ELF-1 (cell line): ENCODE measurements around the gene KCTD1.

Experiments
- DNase-seq: peaks from one replicate; pipeline ENCODE4 v3.0.0-alpha.2; 2016; ENCODE audit warnings: low read depth, low spot score

The KCTD1 gene

GRCh38 chr18:26480897-26481795 is 67.2 kb downstream of the KCTD1 start:
- no peak for DNase-seq

DNA sequence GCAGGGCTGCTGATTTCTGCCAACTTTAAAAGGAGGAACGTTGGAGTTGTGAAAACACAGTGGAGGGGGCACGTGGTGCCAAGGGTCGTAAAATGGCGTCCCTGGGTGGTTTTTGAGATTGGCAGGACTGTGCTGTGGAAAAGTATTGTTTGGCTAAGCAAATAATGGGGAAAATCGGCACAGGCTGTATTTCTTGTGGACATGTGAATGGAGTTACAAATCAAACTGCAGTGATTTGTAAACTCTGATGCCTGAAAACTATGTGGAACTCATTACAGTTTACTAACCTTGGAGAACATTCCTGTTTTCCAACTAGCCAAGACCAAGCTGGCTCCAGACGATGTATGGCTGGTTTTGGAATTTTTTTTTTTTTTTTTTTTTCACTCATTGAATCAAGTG is 68.7 kb downstream of the KCTD1 start:
- no peak for DNase-seq

DNA sequence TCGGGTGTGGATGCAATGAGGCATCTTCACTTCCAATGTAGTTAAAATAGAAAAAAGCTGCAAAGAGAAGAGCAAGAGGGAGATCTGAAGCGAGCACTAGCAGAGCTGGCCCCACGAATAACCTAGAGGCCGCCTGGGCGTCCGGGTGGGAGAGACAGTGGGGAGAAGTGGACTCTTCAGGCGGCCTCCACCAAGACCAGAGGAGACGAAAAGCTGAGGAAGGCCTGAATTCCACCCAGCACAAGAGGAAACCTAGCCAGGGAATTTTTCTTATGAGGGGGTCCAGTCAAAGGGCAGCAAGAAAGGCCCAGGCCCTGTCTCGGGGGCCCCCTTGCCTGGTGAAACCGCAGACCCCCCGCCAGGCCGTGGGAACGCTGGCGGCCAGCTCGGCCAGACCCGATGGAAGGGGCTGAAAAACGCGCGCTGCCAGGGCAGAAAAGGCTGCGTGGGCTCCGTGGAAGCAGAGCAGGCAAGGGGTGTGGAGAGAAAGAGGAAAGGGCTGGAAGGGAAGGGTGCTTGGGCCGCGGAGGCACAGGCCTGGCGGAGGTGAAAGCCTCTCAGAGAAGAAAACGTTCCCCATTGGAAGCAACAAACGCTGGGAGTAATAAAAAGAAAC is 69.2 kb downstream of the KCTD1 start:
- DNase-seq, result peak; percentile 14

DNA sequence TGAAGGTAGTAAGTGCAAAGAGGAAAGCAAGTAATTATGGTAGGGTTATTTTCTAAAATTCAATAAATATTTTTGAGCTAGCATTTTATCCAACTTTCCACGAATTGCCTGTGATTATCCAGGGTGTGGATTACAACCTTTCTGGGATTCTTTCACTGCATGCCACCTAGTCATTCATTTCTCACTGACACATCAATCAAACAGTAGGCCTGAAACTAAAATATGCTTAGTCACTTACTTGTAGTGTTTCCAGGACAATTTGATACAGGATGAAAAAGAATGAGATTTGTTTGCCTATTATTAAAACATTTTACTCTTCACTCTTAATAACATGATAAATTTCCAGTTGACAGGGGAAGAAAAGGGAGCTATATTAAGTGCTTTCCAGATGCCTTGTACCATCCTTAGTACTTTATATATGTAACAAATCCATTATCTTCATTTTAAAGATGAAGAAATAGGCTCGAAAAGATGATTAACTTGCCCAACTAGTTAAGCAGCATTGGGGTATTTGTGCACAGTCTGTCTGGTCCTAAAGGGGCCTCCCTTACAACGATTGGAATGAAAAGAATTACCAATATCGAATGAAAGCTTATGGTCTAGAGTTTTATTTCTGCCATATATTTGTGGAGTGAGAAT is 70.4 kb downstream of the KCTD1 start:
- no peak for DNase-seq

GRCh38 chr18:26476697-26477096 is 71.7 kb downstream of the KCTD1 start:
- no peak for DNase-seq

DNA sequence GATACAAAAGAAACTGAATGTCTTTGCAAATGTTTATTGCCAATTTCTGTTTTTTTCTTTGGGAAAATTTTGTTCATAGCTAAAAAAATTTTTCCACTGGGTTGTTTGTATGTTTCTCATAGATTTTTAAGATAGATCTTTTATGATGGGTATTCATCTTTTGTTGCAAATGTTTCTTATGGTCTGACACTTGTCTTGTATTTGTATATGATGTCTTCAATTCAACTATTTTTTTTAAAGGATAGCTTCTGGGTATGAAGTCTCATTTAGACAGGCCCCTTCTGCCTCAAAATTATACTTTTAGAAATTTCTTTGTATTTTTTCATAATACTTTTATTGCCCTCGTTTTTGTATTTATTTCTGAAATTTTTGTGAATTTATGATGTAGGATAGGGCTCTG is 73.8 kb downstream of the KCTD1 start:
- no peak for DNase-seq

- no peak for DNase-seq
Measured at GRCh38 chr18:26473672-26474071, 74.7 kb downstream of the KCTD1 start.

GRCh38 chr18:26471826-26472225 is 76.5 kb downstream of the KCTD1 start:
- DNase-seq, result no peak

- DNase-seq, result no peak
Measured at GRCh38 chr18:26471027-26471426, 77.3 kb downstream of the KCTD1 start.

DNA sequence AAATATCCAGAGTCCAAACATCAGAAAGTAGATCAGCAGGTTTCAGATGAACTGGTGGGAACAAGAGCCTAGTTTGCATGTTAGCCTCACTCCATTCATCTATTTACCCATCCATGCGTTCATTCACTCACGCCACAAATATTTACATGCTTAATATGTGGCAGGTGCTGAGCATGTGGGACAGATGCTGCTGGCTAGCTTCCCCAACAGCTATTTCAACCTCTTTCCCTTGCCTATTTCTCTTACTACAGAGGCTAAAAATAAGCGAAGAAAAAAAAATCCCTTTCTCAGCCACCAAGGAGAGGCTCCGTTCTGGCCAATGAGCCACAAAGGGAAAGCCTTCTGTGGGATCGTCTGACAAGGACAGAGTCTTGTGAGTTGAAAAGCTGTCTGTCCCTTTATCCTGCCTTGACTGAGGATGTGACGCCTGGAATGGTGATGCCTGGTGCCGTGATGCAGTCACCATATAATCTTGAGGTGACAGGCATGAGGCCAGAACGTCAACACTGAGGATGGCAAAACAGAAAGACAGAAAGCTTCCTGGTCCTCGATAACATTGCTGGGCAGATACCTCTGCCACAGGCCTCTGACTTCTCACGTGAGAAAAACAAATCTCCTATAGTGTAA is 78.2 kb downstream of the KCTD1 start:
- no peak for DNase-seq

DNA sequence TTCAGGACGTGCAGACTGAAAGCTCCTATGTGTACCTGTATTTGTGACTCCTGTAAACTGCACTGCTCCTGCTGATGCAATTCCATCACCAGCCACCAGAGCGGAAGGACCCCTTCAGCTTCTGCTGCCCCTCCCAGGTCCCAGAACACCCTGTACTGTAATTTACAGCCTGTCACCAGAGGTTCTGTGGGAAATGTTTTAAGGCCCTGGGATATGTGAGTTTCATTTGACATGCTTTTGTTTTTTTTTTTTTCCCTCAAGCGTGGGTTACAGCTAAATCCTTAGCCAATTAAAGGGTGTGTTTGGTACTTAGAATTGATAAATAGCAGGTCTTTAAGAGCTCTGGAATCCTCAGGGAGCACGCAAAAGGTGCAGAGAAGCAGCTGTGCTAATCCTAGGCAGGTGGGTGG is 79.4 kb downstream of the KCTD1 start:
- peak; percentile 85 for DNase-seq

- no peak for DNase-seq
Measured at GRCh38 chr18:26466026-26466425, 82.3 kb downstream of the KCTD1 start.

- no peak for DNase-seq
Measured at GRCh38 chr18:26465431-26465830, 82.9 kb downstream of the KCTD1 start.

DNA sequence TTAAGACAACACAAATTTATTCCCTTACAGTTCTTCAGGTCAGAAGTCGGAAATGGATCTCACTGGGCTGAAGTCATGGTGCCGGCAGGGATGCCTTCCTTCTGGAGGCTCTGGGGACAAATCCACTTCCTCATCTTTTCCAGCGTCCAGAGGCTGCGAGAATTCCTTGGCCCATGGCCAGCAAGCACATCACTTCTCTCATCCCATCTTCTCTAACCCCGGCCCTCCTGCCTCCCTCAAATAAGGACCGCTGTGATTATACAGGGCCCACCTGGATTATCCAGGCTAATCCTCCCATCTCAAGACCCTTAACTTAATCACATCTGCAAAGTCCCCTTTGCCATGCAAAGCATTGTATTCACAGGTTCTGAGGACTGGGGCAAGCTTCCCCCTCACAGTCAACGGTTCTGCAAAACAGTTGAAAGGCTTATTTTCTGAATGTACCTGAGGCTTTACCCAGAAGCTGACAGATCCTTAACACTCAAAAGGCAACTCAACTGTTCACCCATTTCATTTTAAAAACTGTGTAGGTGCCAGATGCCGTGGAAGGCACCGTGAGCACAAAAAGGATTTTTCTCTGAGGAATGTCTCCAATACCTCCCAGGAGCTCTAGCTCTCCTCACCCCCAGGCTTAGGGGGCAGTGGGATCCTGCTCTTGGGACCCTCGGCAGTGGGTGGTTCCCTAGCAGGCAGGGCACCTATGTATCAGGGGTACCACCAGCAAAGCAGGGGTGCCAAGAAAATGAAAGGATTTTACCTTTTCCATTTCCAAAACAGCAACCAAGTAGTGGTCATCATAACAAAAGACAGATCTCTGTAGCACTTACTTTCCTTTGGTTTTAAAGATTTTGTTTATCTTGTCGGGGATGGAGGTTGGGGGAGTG is 84.0 kb downstream of the KCTD1 start:
- DNase-seq, result no peak

DNA sequence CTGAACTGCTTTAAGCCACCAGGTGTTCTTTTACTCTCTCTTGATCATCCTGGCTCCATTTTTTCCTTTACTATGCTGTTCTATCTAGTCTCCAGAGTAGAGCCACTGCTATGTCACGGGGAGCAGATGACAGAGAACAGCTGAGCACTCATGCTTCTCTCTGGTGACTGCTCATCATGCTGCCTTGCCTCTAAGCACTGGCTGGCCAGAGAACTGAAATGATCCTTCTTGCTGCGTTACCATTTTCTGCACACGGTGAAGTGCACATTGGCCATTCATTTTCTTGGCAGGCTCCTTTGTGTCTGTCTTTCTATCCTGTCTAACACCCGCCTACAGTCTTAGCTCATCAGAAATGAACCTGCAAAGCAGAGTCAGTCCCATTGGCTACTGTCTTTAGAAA is 86.0 kb downstream of the KCTD1 start:
- DNase-seq, result no peak

GRCh38 chr18:26461405-26461804 is 86.9 kb downstream of the KCTD1 start:
- no peak for DNase-seq

- no peak for DNase-seq
Measured at GRCh38 chr18:26460449-26461091, 87.8 kb downstream of the KCTD1 start.

DNA sequence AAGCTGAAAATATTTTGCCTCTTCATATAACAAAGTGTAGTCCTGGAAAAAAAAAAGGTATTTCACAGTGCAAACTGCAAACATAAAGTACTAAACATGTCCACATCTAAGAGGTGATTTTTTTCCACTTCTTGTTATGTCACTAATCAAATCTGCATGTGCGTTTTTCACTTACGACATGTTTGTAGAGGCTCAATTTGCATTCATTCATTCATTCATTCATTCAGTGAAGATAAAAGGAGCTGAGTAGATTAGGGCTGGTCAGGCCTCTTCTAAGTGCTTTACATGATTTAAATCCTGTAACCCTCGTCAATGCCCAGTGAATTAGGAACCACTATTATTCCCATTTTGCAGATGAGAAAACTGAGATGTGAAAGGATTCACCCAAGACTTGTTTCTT is 88.5 kb downstream of the KCTD1 start:
- no peak for DNase-seq

DNA sequence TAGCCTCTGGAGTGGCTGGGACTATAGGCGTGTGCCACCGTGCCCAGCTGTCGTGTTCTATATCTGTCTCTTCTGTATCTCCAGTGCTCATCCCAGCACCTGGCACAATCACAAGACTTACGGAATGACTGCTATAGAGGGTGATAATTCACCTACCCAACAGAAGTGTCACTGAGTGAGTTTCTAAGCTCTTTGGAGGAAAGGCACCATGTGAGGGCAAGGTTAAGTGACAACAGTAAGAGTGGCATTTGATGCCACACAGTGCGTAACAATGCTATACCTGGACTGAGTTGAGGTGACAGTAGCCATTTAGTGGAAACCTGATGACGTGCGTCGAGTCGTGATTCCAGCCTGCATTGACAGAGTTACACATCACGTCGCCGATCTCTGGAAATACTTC is 89.0 kb downstream of the KCTD1 start:
- DNase-seq, result no peak

DNA sequence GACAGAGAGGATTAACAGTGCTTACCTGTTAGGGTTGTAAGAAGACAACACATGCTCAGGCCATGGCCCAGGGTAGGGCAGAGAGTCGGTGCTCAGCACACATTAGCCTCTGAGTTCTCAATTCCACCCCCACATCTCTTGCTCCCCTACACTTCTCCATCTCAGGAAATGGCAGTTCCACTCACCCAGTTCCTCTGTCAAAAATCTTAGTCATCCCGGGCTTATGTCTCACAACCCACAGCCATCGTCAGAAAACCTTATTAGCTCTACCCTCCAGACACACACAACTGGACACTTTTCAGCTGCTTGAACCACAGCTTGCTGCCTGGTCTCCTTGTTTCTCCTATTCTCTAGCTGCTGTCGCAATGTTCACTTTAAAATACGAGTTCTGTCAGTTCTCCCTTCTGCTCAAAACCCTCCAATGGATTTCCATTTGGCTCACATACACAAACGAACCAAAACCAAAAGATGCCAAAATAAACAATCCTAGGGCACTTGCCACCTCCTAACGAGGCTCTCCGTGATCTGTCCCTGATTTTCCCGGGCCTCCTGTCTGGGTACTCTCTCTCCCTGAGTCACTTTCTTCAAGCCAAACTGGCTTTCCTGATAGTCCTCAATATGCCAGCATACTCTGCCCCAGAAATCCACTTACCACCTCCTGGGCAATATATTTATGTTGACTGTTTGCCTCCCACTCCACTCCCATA is 89.7 kb downstream of the KCTD1 start:
- no peak for DNase-seq
